ENCODE data around the gene KCTD16.

KCTD16 gene

GRCh38 chr5:144206141-144206540, 35.5 kb downstream of the KCTD16 start:
- in situ Hi-C loops (cut with MboI; ENCODE audit: low sequenced_read_pairs) = no loop called here

GRCh38 chr5:144207875-144208444, 37.3 kb downstream of the KCTD16 start:
- in situ Hi-C loops (cut with MboI; ENCODE audit: low sequenced_read_pairs) = no loop called here

- in situ Hi-C loops (cut with MboI; ENCODE audit: low sequenced_read_pairs) = no loop called here
Measured at GRCh38 chr5:144209361-144209760, 38.7 kb downstream of the KCTD16 start.

GRCh38 chr5:144210655-144211054, 40.0 kb downstream of the KCTD16 start:
- in situ Hi-C loops (cut with MboI; ENCODE audit: low sequenced_read_pairs) = no loop called here

- in situ Hi-C loops (cut with MboI; ENCODE audit: low sequenced_read_pairs) = no loop called here
Measured at GRCh38 chr5:144219869-144220268, 49.2 kb downstream of the KCTD16 start.

GRCh38 chr5:144227363-144227999, 56.8 kb downstream of the KCTD16 start:
- in situ Hi-C loops (cut with MboI; ENCODE audit: low sequenced_read_pairs) = no loop called here

- in situ Hi-C loops (cut with MboI; ENCODE audit: low sequenced_read_pairs) = no loop called here
Measured at GRCh38 chr5:144230806-144231205, 60.1 kb downstream of the KCTD16 start.

- in situ Hi-C loops (cut with MboI; ENCODE audit: low sequenced_read_pairs) = no loop called here
Measured at GRCh38 chr5:144232285-144232684, 61.6 kb downstream of the KCTD16 start.

- in situ Hi-C loops (cut with MboI; ENCODE audit: low sequenced_read_pairs) = no loop called here
Measured at GRCh38 chr5:144236499-144236898, 65.8 kb downstream of the KCTD16 start.

GRCh38 chr5:144237851-144238250, 67.2 kb downstream of the KCTD16 start:
- in situ Hi-C loops (cut with MboI; ENCODE audit: low sequenced_read_pairs) = no loop called here

- in situ Hi-C loops (cut with MboI; ENCODE audit: low sequenced_read_pairs) = no loop called here
Measured at GRCh38 chr5:144247131-144247530, 76.5 kb downstream of the KCTD16 start.

- in situ Hi-C loops (cut with MboI; ENCODE audit: low sequenced_read_pairs) = no loop called here
Measured at GRCh38 chr5:144248015-144248414, 77.3 kb downstream of the KCTD16 start.

- in situ Hi-C loops (cut with MboI; ENCODE audit: low sequenced_read_pairs) = no loop called here
Measured at GRCh38 chr5:144249755-144250464, 79.2 kb downstream of the KCTD16 start.

- in situ Hi-C loops (cut with MboI; ENCODE audit: low sequenced_read_pairs) = no loop called here
Measured at GRCh38 chr5:144254552-144254951, 83.9 kb downstream of the KCTD16 start.

- in situ Hi-C loops (cut with MboI; ENCODE audit: low sequenced_read_pairs) = no loop called here
Measured at GRCh38 chr5:144260121-144260520, 89.4 kb downstream of the KCTD16 start.

GRCh38 chr5:144265643-144266247, 95.1 kb downstream of the KCTD16 start:
- in situ Hi-C loops (cut with MboI; ENCODE audit: low sequenced_read_pairs) = no loop called here

GRCh38 chr5:144267961-144268513, 97.4 kb downstream of the KCTD16 start:
- in situ Hi-C loops (cut with MboI; ENCODE audit: low sequenced_read_pairs) = no loop called here

- in situ Hi-C loops (cut with MboI; ENCODE audit: low sequenced_read_pairs) = no loop called here
Measured at GRCh38 chr5:144273232-144274027, 102.8 kb downstream of the KCTD16 start.

GRCh38 chr5:144275329-144275728, 104.7 kb downstream of the KCTD16 start:
- in situ Hi-C loops (cut with MboI; ENCODE audit: low sequenced_read_pairs) = no loop called here

- in situ Hi-C loops (cut with MboI; ENCODE audit: low sequenced_read_pairs) = no loop called here
Measured at GRCh38 chr5:144276034-144276822, 105.6 kb downstream of the KCTD16 start.
